ENCODE data around the gene PRKCQ.

Gene PRKCQ

DNA sequence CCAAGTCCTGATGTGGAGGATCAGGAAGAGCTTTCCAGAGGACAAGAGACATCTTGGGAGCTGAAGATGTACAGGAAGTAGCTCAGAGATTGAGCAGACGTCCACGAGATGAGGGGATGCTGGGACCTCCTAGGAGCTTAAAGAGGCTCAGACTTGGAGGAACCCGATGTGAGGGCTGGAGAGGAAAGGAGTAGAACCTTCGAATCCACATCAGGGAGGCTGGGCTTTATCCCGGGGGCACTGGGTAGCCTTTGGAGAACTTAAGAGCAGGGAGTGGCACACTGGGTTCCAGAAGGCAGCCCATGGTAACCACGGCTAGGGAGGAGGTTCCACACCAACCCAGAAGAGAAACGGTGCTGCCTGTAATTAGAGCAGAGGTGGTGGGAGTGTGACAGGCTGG is 10.8 kb downstream of the PRKCQ start:
- H3K4me3 ChIP-seq (ENCODE audit: extremely low read depth, insufficient read depth, low read length, poor library complexity, severe bottlenecking) = no peak overlapping the region
- 89 to 96% methylated on average over 7 of the region's 7 CpGs for WGBS, 2 experiments (ENCODE audit: insufficient coverage in 2 of 2)
- H3K4me1 ChIP-seq (ENCODE audit: control insufficient read depth, insufficient read depth, low read length, poor library complexity, severe bottlenecking) = no peaks in the 10 kb centered on the region
- H3K36me3 ChIP-seq (ENCODE audit: control insufficient read depth, insufficient read depth, low read length) = no peaks in the 10 kb centered on the region
- H3K27ac ChIP-seq (ENCODE audit: low read depth, low read length, severe bottlenecking) = no peak overlapping the region
- H3K9me3 ChIP-seq (ENCODE audit: control insufficient read depth, low read length) = no peaks in the 10 kb centered on the region

GRCh38 chr10:6567884-6568283 is 12.2 kb downstream of the PRKCQ start:
- Histone ChIP-seq H3K9me3 (ENCODE audit: control insufficient read depth, low read length) (no peaks in the 10 kb centered on the region), H3K4me1 (ENCODE audit: control insufficient read depth, insufficient read depth, low read length, poor library complexity, severe bottlenecking) (no peaks in the 10 kb centered on the region), H3K4me3 (ENCODE audit: extremely low read depth, insufficient read depth, low read length, poor library complexity, severe bottlenecking) (no peak overlapping the region), H3K36me3 (ENCODE audit: control insufficient read depth, insufficient read depth, low read length) (no peaks in the 10 kb centered on the region), H3K27ac (ENCODE audit: low read depth, low read length, severe bottlenecking) (no peak overlapping the region)
- WGBS, 2 experiments (ENCODE audit: insufficient coverage in 2 of 2) = 89 to 92% methylated on average over 4 to 6 of the region's 8 CpGs

- peaks cover 4% of the 10 kb centered on the region for H3K4me1 ChIP-seq (ENCODE audit: control insufficient read depth, insufficient read depth, low read length, poor library complexity, severe bottlenecking)
- H3K36me3 ChIP-seq (ENCODE audit: control insufficient read depth, insufficient read depth, low read length) = no peaks in the 10 kb centered on the region
- no peaks in the 10 kb centered on the region for H3K9me3 ChIP-seq (ENCODE audit: control insufficient read depth, low read length)
- no peak overlapping the region for H3K4me3 ChIP-seq (ENCODE audit: extremely low read depth, insufficient read depth, low read length, poor library complexity, severe bottlenecking)
- WGBS, 2 experiments (ENCODE audit: insufficient coverage in 2 of 2) = 85 to 100% methylated on average over 4 of the region's 5 CpGs
- H3K27ac ChIP-seq (ENCODE audit: low read depth, low read length, severe bottlenecking) = no peak overlapping the region
Observed at GRCh38 chr10:6567203-6567703, 12.8 kb downstream of the PRKCQ start.

DNA sequence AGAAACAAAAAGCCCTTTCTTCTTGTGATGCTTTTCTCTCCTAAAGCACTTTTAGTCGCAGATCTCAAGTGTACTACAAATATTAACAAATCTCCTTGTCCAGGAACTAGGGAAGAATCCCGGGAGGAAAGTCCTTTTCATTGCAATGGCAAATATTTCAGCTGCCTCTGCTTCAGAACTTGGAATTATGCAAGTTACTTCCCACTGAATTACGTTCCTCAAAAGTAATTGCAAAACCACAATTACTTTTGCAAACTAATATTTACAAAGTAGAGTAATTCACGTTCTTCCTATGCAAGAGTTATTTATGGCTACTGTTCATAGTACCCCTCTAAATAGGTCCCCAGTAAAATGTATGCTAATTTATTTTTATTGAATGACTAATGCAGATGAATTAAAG is 14.5 kb downstream of the PRKCQ start:
- Histone ChIP-seq H3K36me3 (ENCODE audit: control insufficient read depth, insufficient read depth, low read length) (no peaks in the 10 kb centered on the region), H3K9me3 (ENCODE audit: control insufficient read depth, low read length) (no peaks in the 10 kb centered on the region), H3K4me1 (ENCODE audit: control insufficient read depth, insufficient read depth, low read length, poor library complexity, severe bottlenecking) (peaks cover 4% of the 10 kb centered on the region), H3K27ac (ENCODE audit: low read depth, low read length, severe bottlenecking) (no peak overlapping the region), H3K4me3 (ENCODE audit: extremely low read depth, insufficient read depth, low read length, poor library complexity, severe bottlenecking) (no peak overlapping the region)
- 94 to 100% methylated on average over 2 of the region's 4 CpGs for WGBS, 2 experiments (ENCODE audit: insufficient coverage in 2 of 2)

- no peak overlapping the region for H3K4me3 ChIP-seq (ENCODE audit: extremely low read depth, insufficient read depth, low read length, poor library complexity, severe bottlenecking)
- H3K4me1 ChIP-seq (ENCODE audit: control insufficient read depth, insufficient read depth, low read length, poor library complexity, severe bottlenecking) = peaks cover 4% of the 10 kb centered on the region
- H3K36me3 ChIP-seq (ENCODE audit: control insufficient read depth, insufficient read depth, low read length) = no peaks in the 10 kb centered on the region
- no peak overlapping the region for H3K27ac ChIP-seq (ENCODE audit: low read depth, low read length, severe bottlenecking)
- 92 to 100% methylated on average over 2 to 3 of the region's 5 CpGs for WGBS, 2 experiments (ENCODE audit: insufficient coverage in 2 of 2)
- no peaks in the 10 kb centered on the region for H3K9me3 ChIP-seq (ENCODE audit: control insufficient read depth, low read length)
Observed at GRCh38 chr10:6564367-6564766, 15.7 kb downstream of the PRKCQ start.

DNA sequence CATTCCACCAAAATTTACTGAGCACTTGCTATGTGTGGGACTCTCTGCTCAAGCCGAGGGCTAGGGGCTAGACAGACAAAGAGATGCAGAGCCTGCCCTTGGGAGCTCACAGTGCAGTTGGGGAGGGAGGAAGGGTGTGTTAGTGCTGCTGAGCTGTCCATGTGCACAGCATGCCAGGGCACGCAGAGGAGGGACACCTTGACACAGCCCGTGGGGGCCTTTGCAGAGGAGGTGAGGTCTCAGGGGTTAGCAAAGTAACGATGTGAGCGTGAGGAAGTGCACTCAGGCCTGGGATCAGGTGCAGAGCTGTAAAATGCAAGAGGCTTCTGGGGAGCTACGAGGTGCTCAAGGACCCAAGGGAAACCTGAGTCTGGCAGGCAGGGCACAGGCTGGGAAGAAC is 16.3 kb downstream of the PRKCQ start:
- no peak overlapping the region for H3K4me3 ChIP-seq (ENCODE audit: extremely low read depth, insufficient read depth, low read length, poor library complexity, severe bottlenecking)
- 88 to 96% methylated on average over 6 of the region's 6 CpGs for WGBS, 2 experiments (ENCODE audit: insufficient coverage in 2 of 2)
- no peak overlapping the region for H3K27ac ChIP-seq (ENCODE audit: low read depth, low read length, severe bottlenecking)
- peaks cover 4% of the 10 kb centered on the region for H3K4me1 ChIP-seq (ENCODE audit: control insufficient read depth, insufficient read depth, low read length, poor library complexity, severe bottlenecking)
- H3K36me3 ChIP-seq (ENCODE audit: control insufficient read depth, insufficient read depth, low read length) = no peaks in the 10 kb centered on the region
- H3K9me3 ChIP-seq (ENCODE audit: control insufficient read depth, low read length) = no peaks in the 10 kb centered on the region

- Histone ChIP-seq H3K27ac (ENCODE audit: low read depth, low read length, severe bottlenecking) (no peak overlapping the region), H3K4me1 (ENCODE audit: control insufficient read depth, insufficient read depth, low read length, poor library complexity, severe bottlenecking) (peaks cover 4% of the 10 kb centered on the region), H3K9me3 (ENCODE audit: control insufficient read depth, low read length) (no peaks in the 10 kb centered on the region), H3K4me3 (ENCODE audit: extremely low read depth, insufficient read depth, low read length, poor library complexity, severe bottlenecking) (no peak overlapping the region), H3K36me3 (ENCODE audit: control insufficient read depth, insufficient read depth, low read length) (no peaks in the 10 kb centered on the region)
- WGBS, 2 experiments (ENCODE audit: insufficient coverage in 2 of 2) = 77 to 86% methylated on average over 6 of the region's 7 CpGs
Observed at GRCh38 chr10:6563075-6563474, 17.0 kb downstream of the PRKCQ start.

DNA sequence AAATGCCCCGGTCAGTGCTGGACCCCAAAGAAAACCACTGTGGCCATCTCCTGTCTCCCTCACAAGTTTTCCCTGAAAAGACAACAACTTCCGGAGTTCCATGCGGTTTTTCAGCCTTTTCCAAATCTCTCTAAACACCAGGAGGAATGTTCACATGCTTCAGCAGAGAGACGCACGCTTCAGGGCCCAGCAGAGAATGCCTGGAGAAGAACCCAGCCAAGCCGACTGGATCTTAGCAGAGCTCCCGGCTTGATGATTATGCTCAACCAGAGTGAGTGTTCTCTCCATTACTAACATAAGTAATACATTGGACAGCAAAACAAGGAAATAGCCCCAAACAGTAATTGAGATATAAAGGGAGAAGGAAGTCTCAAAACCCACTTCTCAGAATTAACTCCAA is 17.9 kb downstream of the PRKCQ start:
- H3K27ac ChIP-seq (ENCODE audit: low read depth, low read length, severe bottlenecking) = no peak overlapping the region
- H3K36me3 ChIP-seq (ENCODE audit: control insufficient read depth, insufficient read depth, low read length) = no peaks in the 10 kb centered on the region
- H3K9me3 ChIP-seq (ENCODE audit: control insufficient read depth, low read length) = no peaks in the 10 kb centered on the region
- H3K4me1 ChIP-seq (ENCODE audit: control insufficient read depth, insufficient read depth, low read length, poor library complexity, severe bottlenecking) = peaks cover 4% of the 10 kb centered on the region
- 88 to 98% methylated on average over 6 of the region's 7 CpGs for WGBS, 2 experiments (ENCODE audit: insufficient coverage in 2 of 2)
- H3K4me3 ChIP-seq (ENCODE audit: extremely low read depth, insufficient read depth, low read length, poor library complexity, severe bottlenecking) = no peak overlapping the region

- H3K36me3 ChIP-seq (ENCODE audit: control insufficient read depth, insufficient read depth, low read length) = no peaks in the 10 kb centered on the region
- 86 to 100% methylated on average over 1 of the region's 4 CpGs for WGBS, 2 experiments (ENCODE audit: insufficient coverage in 2 of 2)
- no peaks in the 10 kb centered on the region for H3K9me3 ChIP-seq (ENCODE audit: control insufficient read depth, low read length)
- no peak overlapping the region for H3K4me3 ChIP-seq (ENCODE audit: extremely low read depth, insufficient read depth, low read length, poor library complexity, severe bottlenecking)
- no peak overlapping the region for H3K27ac ChIP-seq (ENCODE audit: low read depth, low read length, severe bottlenecking)
- H3K4me1 ChIP-seq (ENCODE audit: control insufficient read depth, insufficient read depth, low read length, poor library complexity, severe bottlenecking) = peaks cover 4% of the 10 kb centered on the region
Observed at GRCh38 chr10:6561552-6561951, 18.5 kb downstream of the PRKCQ start.

DNA sequence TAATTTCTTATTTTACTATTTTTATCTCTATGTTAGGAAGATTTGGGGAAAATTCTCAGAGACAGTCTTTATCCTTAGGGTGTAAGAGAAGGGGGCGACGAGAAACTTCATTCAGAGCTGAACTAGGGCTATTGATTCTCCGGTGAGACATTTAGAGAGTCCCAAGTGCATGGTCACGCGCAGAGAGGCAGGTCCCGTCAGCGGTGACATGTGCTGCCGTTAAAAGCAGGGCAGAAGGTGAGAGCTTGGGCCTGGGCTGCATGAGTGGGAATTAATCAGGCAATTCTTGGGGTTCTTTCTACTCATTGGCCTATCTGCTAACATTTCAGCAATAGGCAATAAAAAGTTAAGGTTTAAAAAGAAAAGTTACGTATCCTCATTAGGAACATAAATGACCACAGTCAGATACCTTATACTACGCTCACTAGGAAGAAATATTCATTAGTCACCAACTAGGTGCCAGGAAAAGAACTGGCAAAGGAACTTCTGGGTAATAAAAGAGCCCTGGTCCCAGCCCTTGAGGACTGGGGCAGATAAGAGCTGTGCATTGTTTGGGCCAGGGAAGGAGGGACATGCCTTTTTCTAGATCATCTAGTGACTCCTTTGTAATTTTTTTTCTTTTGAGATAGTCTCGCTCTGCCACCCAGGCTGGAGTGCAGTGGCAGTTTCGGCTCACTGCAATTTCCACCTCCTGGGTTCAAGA is 21.2 kb downstream of the PRKCQ start:
- Histone ChIP-seq H3K27ac (ENCODE audit: low read depth, low read length, severe bottlenecking) (no peak overlapping the region), H3K4me1 (ENCODE audit: control insufficient read depth, insufficient read depth, low read length, poor library complexity, severe bottlenecking) (peaks cover 4% of the 10 kb centered on the region), H3K36me3 (ENCODE audit: control insufficient read depth, insufficient read depth, low read length) (no peaks in the 10 kb centered on the region), H3K9me3 (ENCODE audit: control insufficient read depth, low read length) (no peaks in the 10 kb centered on the region), H3K4me3 (ENCODE audit: extremely low read depth, insufficient read depth, low read length, poor library complexity, severe bottlenecking) (no peak overlapping the region)
- 94 to 95% methylated on average over 9 of the region's 12 CpGs for WGBS, 2 experiments (ENCODE audit: insufficient coverage in 2 of 2)

- 100% methylated on average over 1 of the region's 2 CpGs for WGBS, 2 experiments (ENCODE audit: insufficient coverage in 2 of 2)
- H3K4me1 ChIP-seq (ENCODE audit: control insufficient read depth, insufficient read depth, low read length, poor library complexity, severe bottlenecking) = peaks cover 4% of the 10 kb centered on the region
- no peaks in the 10 kb centered on the region for H3K36me3 ChIP-seq (ENCODE audit: control insufficient read depth, insufficient read depth, low read length)
Observed at GRCh38 chr10:6558272-6558671, 21.8 kb downstream of the PRKCQ start.

More at GRCh38 chr10:6558272-6558671, 21.8 kb downstream of the PRKCQ start:
- Histone ChIP-seq H3K27ac (ENCODE audit: low read depth, low read length, severe bottlenecking) (no peak overlapping the region), H3K9me3 (ENCODE audit: control insufficient read depth, low read length) (no peaks in the 10 kb centered on the region), H3K4me3 (ENCODE audit: extremely low read depth, insufficient read depth, low read length, poor library complexity, severe bottlenecking) (no peak overlapping the region)

Data from mesodermal cell (in vitro differentiated cells).